UCSD-AML1 (cell line): ENCODE data around the gene NSD2.
"Not testable (repeated sequence)": the region's sequence is repeated elsewhere in the genome, so short reads cannot be mapped to it uniquely, and the experiment has no call there.

ENCODE experiments used
- DNase-seq: peaks from one replicate; lab custom pipeline; 2025; ENCODE audit not compliant: unreplicated experiment; lab: John Stamatoyannopoulos, UW

NSD2 gene

DNA sequence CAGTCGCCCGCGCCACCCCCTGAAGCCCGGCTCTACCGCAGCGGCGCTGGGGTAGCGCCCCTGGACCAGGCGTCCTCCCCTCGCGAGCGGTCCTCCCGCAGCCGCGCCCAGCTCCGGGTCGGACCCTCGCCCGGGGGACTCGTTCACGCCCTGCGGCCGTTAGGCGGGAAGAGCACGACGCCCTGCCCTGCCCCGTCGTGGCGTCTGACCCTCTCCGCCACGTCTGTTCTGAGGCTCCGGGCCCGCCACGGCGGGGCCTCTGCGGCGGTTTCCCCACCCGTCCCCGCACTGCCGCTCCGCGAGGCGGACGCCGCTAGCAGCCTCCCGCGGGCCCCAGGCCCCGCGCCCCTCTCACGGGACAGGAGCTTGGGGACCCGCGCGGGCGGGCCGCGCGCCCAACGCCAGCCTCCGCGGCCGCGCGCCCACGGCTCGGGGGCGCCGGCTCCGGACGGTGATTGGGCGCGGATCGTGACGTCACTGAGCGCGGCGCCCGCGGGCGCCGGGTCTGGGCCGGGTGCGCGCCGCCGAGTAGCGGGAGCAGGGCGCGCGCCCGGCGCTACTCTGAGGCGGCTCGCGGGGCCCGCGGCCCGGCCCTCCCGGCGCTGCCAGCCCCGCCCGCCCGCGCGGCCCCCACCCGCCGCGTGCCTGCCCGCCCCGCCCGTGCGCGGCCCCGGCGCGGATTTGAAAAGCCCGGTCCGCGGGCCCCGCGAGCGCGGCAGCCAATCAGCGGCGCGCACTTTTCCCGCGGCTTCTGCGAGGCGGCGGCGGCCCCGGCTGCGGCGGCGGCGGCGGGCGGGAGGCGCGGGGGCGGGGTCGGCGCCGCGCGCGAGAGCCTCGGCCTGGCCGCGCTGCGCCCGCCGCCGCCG, at the start of gene NSD2:
Gene NSD2 (plus strand): TSS at position 816 of the 866 bp plus-strand sequence. CDS start 29,262 bp downstream, outside the sequence.
- peak; percentile 87 for DNase-seq

DNA sequence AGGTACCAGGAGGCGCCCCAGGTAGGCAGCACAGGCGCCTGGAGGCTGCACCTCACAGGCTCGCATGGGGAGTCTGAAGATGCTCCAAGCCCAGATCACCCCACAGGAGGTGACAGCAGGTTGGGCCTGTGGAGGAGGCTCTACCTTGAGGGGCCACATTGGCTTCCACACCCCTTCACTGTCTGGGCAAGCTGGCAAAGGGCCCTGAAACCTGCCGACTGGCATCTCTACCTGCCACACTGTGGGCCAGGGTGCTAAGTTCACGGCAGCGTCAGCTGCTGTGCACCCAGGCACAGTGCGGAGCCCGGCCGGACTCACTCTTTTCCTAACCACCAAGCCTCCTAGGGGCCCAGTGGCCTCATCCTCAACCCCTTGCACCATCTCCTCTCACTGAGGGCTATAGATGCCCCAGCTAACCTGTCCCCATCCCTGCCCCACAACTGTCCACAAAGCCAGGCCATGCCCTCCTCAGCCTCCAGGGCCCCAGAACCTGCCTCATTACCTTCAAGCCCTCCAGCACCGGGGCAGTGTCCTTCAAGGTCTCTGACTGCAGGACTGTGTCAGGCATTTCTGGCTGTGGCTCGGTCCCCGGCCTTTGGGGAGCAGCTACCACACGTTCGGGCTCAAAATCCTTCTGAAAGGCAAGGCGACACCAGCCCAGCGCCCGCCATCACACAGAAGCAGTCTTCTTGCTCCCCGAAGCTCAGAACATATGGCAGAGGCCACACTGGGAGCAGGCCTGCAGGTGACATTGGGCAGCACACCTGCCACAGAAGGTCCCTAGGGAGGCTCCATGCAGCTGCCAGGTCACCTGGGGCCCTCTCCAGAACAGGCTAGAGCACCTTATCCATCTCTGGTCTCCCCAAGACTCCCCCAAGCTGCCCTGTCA, 49.3 kb upstream of the NSD2 start:
- DNase-seq, result no peak

DNA sequence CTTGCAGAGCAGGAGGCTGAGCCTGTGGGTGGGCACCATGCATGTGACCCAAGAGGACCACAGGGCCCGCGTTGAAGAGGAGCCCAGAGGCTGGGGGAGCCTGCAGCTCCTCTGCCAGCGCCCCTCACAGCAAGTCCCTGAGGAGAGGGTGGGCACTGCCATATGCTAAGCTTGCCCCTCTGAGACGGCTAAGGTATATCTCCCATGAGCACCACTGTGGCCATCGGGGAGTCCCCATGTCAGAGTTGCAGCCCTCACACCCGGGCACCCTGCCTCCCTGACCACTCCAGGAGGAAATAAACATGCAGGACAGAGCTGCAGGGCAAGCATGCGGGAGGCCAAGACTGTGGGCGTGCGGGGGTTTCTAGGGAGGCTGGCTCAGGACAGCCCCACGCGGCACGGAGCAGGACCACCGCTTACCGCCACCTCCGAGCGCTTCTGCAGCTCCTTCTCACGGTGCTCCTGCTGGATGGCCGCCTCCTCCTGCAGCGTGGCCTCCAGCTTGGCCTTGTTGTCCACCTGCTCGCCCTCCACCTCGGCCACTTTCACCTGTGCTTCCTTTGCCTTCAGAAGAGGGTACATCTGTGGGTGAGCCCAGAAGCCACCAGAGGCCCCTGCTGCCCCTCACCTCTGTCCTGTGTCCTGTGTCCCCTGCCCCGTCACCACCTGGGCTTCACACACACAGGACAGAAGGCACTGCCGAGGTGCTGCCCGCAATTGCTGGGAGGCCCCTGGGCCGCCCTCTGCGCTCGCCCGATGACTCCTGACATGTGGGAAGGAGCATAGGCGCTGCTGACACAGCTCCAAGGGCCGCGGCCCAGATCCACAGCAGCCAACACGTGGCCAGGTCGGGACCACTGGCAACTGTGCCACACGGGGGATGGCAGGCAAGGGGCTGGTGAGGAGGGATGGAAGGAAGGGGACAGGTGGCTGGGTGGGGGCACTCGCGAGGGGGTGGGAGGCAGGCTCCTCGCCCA, 48.3 kb upstream of the NSD2 start:
- no peak for DNase-seq

DNA sequence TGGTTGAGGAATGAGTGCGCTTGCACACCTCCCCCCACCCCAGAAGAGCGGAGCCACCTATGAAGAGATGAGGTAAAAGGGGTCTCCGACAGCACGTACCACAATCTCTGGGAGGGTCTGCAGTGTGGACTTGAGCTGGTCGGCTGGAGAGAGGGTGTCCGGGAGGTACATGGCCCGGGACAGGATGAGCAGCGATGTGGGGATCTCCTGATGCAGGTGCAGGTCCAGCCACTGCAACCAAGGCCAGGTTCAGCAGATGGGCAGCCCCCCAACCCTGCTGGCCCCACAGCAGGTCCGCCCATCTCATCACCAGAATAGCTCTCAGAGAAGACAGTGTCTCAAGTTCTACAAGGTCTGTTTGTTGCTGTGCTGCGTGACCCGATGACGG, 47.7 kb upstream of the NSD2 start:
- DNase-seq, result no peak

DNA sequence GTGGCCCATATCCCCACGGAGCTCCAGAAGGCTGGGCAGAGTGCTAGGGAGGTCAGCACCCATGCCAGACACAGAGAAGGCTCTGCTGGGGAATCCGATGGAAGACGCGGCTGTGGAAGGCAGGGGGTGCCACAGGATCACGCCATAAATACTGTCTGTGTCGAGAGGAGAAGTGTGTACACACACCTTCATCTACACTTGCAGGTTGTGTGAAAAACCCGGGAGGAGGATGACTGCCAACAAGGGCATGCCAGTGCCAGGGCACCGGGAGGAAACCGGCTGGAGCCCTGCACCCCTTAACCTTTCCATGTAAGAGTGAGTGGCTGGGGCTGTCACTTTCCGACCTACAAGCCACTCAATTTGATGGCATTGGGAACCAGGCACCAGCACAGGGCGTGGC, 46.4 kb upstream of the NSD2 start:
- no peak for DNase-seq

DNA sequence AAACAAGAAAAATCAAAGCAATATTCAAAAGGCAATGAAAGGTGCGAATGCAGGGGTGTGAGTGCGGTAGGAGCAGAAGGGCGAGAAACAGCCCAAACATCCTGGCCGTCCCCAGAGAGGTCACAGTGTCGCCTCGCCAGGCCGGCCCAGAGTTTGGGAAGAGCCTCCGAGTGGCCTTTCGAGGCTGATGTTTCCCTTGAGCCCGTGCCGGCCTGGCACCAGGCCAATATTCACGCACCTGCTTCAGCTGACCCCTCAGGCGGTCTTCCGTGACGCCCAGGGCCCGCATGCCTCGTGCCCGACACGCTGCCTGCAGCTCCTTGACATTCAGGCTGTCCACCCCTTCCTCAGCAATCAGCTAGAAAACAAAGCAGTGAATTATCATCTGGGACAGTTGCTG, 45.9 kb upstream of the NSD2 start:
- no peak for DNase-seq

DNA sequence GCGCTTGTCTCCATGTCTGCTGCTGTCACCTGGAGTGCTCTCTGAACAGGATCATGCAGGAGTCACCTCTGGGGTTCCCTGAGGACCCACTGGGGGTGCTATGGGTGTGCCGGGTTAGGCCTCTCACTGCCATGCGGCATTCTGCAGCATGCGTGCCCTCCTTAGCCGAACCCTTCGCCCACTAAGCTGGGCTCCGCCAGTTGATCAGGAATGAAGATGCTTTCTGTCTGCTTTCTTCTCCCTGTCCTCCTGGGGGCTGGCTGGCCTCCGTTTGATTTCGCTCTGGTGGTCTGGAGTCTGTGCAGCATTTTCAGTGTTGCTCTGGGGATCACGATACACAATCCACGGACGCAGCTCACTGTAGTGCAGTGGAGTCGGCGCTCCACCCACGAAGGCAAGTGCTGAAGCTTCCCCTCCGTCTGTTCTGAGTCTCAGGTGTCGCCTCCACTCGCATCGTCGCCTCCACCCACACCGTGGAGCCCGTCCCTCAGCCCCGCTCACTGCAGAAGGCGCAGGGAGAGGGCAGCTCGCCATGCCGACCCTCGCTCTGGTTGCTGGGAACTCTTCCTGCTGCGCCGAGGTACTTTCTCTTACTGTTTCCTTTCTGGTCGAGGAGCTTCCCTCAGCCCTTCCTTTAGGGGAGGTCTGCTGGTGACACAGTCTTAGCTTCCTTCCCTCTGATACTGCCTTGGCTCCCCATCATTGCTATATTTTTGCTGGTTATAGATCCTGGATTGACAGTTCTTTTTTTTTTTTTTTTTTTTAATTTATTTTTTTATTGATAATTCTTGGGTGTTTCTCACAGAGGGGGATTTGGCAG, 44.5 kb upstream of the NSD2 start:
- no peak for DNase-seq

DNA sequence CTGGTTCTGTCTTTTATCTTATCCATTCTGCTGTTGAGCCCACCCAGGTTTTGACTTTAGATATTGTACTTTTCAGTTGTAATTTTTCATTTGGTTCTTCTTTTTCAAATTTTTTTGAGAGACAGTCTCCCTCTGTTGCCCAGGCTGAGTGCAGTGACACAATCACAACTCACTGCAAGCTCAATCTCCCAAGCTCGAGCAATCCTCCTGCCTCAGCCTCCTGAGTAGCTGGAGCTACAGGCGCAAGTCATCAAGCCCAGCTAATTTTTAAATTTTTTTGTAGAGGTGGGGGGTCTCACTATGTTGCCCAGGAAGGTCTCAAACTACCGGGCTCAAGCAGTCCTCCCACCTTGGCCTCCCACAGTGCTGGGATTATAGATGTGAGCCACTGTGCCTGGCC, 41.0 kb upstream of the NSD2 start:
- DNase-seq, result no peak

DNA sequence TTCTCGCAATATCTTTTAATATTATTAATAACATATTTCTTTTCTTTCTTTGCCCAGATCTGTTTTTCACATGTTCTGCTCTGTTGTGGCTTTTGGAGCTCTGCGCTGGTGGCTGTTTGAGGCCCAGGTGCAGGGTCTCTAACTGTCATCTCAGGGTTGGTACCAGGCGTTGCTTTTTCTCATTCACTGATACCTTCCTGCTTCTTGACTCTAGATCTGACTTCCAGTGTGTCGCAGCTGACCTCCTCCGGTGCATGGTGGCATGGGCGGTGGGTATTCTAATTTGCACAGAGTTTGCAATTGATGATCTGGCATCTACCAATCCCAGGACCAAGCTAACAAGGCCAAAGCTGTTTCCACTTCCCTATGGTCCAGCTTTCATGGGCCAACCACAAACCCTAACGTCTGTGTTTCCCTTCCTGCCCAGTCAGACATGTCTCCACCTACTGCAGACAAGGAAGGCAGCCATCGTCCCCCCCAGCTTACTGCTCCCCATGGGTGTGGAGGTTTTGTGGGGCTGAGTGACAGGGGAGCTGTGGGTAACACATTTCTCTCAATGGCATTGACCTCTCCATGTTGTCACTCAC, 40.5 kb upstream of the NSD2 start:
- DNase-seq, result no peak

DNA sequence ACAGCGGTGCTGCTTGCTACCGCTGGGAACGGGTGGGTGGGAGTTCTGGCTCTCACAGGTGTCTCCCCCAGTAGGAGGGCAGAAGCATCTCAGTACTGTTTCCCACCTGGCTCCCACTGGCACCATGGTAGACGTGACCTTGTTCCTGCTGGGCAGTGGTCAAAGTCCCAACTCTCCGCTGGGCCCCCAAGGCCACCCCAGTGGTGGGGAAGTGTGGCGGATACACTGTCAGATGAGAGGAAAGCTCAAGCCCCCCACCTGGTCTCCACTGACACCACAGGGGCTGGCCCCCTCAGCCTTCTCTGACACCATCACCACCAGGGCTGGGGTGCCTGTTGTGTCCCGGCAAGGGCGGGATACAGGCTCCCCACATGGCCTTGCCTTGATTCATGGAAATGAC, 39.9 kb upstream of the NSD2 start:
- DNase-seq, result no peak

DNA sequence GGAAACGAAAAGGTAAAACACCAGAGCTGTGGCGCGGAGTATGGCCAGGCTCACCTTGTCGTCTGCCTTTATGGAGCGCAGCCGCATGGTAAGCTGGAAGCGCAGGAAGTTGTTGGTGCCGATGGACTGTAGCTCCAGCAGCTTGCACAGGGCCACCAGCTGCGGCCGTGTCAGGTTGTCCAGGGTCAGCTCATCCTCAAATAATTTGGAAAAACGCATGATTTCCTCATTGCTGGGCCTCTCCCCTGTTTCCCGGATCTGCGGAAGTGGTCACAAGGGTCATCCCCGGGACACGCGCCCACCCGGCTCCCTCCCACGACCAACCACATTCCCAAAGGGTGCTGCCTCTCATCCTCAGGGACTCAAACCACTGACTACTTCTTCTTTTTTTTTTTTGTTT, 38.5 kb upstream of the NSD2 start:
- DNase-seq, result no peak

DNA sequence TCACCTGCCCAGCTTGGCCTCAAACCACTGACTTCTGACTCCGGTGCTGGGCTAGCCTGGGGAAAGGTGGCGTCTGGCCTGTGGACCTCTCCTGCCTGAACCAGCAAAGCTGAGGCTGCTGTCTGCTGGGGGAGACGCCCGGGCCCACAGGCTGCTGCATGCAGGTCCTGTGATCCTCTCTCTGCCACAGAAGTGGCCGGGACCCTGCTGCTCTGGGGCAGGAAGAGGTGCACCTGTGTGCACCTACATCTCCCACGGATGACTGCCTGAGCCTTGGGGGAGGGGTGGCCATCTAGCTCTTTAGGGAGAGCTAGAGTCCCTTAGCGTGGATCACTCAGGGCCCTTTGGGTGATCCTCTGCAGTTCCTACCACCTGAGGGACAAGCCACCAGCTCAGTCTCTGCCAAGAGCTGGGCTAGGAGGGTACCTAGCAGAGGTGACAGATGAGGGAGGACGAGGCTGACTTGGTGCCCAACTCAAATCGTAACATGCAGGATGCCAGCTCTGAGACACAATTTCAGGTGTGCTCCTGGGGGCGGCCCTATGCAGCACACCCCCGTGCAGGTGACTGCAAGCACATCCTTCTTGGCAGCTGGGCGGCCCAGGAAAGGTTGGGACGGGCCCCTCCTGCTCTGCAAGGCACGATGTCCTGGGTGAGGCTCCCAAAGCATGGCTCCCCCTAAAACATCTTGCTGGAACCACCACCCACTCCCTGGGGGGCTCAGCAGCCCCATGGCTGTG, 37.7 kb upstream of the NSD2 start:
- DNase-seq, result no peak

DNA sequence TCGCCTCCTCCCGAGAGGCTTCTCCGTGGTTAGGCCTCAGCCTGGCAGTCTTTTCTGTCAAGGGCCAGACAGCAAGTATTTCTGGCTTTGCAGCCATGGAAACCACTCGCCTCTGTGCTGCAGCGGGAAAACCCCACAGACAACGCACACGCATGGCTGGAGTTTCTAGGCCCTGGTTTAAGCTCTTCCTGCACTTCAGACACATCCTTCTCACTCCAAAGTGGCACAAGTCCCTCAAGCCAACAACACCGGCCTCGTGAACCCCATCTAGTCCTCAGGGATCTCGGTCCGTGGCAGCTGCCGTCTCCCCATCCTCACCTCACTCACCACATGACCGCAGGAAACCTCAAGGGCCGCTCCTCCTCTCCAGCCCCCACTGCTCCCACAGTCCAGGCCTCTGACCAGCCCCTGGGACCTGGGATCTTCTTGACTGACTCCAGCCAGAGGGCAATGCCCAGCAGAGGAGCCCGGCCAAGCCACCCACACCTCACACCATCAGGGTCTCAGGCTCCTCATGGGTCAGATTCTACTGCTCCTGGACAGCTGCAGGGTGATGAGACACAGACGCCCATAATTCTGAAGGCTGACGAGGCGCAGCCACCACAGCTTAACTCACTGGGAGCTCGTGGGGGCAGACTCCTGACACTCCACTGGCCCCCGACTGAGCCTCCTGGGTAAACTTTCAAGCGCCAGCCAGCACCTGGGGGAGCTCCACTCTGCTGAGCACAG, 37.0 kb upstream of the NSD2 start:
- DNase-seq, result no peak

DNA sequence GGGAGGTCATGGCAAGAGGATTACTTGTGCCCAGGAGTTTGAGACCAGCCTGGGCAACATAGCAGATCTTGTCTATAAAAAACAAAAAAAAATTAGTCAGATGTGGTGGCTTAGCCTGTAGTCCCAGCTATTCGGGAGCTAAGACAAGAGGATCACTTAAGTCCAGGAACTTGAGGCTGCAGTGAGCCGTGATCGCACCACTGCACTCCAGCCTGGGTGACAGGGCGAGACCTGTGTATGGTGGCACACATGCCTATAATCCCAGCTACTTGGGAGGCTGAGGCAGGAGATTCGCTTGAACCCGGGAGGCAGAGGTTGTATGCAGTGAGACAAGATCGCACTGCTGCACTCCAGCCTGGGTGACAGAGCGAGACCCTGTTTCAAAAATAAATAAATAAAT, 35.4 kb upstream of the NSD2 start:
- DNase-seq, result not testable (repeated sequence)

DNA sequence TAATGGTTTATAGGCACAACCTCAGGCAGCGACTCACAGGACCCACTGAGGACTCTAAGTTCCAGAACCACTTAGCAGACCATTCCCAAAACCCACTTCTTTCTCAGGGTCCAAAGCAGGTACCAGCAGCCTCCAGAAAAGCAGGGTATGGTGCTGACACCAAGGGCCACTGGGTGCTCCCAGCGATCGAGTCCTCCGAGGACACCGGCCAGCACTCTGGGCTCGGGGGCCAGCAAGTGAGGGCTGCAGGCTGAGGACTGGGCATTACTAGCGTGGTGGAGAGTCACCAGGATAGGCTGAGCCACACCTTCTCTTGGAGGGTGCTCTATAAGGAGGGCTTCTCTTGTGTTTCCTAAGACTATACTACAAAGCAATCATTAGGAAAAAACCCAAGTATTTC, 34.5 kb upstream of the NSD2 start:
- DNase-seq, result no peak

DNA sequence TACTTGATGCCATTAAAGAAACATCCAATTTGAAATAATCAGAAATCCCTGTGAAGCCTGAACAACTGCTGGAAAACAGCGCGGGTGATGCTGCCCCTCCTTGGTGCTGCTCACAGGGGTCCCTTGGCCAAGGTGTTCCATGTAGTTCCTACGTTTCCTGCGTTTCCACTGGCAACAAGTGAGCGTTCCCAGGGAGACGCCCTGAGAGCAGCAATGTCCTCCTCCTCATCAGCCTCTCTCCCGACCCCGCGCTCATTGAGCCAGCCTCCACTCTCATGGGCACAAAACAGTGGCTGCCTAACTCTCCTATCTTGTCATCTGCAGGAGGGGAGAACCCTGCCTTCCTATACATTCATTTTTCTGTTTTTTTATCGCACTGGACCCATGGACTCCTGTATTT, 34.1 kb upstream of the NSD2 start:
- no peak for DNase-seq

DNA sequence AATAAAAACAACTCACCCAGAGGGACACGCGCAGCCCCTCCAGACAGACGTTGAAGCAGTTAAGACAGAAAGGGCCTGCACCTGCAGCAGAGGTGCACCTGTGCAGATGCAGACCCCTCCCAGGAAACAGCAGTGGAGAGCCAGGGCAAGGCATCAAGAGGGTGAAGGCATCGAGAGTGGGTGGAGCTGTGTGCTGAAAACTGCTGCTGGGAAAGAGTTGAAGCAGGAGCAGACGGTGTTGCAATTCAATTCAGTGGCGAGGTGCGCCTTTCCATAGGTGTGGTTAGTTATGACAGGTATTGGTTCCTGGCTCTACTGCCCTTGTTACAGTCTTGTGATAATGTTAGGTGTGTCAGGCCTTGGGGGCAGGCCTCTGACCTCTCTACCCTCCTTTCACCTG, 31.9 kb upstream of the NSD2 start:
- no peak for DNase-seq

DNA sequence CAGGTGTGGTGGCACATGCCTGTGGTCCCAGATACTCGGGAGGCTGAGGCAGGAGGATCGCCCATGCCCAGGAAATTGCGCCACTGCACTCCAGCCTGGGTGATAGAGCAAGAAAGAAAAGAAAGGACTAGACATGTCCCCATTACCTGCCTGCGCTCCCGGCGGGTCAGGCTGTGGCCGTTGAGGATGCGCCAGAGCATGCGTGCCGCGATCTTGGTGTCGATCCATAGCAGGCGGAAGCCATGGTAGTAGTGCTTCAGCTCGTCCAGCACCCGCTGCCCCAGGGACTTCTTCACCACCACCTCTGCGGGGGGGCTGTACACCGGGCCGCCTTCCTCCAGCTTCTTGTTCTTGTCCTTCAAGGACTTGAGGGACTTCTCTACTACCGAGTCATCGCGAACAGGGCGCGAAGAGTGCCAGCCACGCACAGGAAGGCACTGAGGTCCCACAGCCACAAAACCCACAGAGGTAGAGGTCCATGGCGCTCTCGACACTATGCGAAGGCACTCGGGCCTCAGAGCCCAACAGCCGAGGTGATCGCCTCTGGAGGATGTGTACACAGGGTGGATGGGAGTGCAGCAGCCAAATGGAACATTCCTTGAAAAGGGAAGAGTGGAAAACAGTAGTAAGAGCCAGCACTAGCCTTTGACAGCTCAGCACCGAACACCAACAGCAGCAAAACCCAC, 29.8 kb upstream of the NSD2 start:
- no peak for DNase-seq
